GM19438 (cell line): Measurements from ENCODE around the gene CRABP2.

Source experiments
- ATAC-seq: cut with Tn5 transposase; IDR thresholded peaks from one replicate; pipeline ENCODE4 v1.9.1; 2021; ENCODE audit warnings: low read depth; ENCODE audit not compliant: unreplicated experiment

The CRABP2 gene

DNA sequence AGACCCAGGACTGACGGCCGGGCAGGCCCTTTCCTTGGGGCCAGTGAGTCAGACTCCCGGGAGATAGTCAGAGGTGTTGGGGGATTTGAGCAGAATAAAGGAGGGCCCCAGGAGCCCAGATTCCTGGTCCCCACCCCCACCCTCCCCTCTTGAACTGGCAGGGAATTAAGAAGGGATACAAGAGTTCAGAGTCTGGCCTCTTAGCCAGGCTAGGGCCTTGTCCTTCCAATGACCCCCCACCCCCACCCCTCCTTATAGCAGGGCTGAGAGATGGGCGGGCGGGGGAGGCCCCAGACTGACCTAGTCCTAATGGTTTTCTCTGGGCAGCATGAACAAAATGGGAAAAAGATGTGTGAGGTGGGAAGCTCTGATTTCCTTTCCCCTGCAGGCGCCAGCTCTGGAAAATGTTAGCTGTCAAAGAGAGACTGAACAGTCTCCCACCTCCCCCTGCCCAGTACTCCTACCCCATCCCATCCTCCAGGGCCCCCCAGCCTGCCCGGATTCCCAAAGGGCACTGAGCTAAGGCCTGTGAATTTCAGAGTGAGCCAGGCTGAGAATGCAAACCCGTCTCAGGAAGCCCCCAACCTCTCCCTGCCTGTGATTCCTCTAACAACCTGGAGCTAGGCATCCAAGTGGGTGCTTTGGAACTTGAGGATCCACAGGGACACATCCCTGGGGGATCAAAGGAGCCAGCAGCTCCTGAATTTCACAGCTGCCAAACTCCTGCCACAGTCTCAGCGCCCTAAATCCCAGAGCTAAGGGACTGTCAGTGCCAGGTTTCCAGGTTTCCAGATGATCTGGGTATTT, 5.8 kb upstream of the CRABP2 start:
- ATAC-seq: no peak

DNA sequence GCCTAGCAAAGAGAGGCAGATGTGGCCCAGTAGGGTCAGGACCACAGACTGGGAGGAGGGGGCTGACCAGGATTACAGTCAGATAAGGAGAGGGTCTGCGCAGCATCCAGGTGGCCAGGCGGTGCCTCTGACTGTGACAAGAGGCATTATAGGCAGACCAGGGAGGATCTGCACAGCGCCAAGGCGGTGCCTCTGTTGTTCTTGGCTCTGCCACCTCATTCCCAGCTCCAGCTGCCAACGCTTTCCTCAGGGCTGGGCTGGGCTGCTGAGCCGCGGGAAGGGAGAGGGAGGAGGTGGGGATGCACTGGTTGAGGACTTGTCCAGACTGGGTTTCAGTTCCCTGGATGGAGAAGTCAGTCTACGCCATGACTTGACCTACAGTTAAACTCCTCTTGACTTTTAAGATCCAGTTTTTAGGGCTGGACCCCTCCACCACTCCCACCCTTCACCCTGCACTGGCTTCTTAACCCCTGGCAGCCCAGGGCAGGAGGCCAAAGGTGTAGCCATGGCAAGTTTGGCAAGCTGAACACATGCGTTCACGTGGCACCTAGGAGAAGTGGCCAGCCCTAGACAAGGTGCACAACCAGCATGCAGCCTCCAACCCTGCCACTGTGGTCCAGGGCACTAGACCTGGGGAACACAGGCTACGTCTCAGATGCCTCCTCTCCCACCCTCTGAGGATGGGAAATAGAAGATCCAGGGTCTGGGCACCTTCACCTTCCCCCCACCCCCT, 4.5 kb upstream of the CRABP2 start:
- no peak for ATAC-seq

DNA sequence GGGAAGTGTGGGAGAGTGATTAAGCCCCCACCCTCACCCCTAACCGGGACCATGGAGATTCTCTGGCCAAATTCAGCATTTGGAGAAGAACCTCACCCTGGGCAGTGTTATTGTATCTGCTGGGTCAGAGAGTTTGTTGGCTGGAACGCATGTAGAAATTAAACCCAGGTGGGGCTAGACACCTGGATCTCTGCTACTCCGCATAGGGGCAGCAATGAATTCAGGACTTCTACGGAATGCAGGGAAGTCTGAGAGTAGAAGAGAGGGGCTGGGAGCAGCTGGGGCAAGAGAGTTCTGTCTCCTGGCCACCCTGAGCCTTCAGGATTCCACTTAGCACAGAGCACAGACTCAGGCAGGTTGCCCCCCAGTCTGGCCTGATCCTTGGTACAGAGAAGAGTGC, 3.6 kb upstream of the CRABP2 start:
- no peak for ATAC-seq

DNA sequence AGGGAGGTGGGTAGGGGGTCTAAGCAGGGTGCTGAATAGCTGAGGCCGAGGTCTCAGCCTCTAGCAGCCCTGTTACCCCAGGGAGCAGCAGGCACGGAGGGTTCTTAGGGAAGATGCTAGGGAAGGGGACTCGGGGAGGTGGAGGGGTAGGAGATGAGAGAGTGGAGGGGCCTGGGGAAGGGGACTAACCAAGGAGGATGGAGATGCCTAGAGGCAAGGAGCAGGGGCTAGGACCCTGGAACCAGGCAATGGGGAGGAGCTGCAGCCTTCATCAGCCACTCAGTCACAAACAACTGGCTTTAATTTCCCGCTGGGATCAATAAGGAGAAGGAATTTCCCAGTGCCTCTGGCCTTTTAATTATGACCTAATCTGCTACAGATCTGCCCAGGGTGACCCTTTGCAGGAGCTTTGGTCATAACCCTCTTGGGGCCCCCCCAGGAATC, 2.9 kb upstream of the CRABP2 start:
- no peak for ATAC-seq

GRCh38 chr1:156707417-156708217, 2.2 kb upstream of the CRABP2 start:
- no peak for ATAC-seq

DNA sequence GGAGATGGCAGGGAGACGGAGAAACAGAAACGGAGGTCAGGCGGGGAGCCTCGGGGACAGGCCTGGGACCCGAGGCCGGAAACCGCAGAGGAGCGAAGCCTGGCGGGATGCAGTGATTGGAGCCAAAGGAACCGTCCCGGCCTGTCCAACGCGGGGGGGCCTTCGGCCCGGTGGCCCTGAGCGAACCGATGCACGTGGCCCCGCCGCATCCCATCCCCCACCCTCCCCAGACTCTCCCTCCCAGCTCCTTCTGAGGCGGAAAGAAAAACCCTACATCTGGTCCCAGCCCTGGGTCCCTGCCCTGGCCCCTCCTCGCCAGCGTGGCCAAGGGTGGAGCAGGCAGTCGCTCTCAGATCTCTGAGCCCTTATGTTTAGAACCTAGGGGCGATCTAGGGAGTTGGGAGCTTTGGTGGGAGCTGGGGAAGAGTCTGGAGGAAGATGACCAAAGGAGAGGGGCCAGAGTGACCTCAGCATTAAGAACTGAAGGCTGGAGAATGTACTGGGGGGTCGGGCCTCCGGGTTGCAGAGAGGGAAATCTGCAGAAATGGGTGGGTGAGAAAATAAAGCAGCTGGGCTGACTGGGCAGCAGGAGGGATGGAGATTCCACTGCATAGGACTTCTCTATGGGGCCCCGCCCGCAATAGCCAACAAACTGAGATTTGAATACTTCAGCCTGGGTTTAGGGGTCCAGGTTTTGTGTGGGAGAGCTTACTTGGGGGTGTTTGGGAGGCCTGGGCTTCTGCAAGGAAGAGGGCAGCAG, 1.5 kb upstream of the CRABP2 start:
- ATAC-seq: no peak

DNA sequence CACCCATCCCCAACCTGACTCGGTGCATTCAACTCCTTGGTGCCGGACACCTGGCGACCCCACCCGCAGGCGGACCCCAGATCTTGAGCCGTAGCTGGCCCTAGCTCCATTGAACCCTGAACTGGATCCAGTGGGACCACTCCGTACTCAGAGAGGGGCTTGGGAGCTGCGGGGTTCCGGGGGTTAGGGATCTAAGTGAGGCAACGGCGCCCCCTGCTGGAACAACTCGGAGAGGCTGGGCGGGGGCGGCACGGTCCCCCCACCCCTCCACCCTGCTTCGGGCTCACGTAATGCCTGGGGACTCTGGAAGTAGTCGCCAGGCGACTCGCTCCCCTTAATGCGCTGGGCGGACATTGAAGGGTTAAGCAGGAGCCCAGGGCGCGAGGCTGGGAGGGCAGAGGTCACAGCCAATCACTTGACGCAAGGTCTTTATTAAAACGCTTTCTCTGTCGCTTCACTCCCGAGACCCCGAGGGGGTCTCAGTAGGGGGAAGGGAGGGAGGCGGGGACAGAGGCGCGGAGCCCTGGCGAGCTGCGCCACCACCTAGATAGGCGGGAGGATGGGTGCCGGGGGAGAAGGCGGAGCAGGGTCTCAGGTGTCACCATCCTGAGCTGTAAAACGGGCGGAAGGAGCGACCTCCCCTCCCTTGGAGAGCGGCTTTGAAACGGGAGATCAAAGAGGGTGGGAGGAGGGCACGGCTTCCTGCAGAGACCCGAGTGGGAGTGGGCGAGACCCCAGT, 704 bp upstream of the CRABP2 start:
- ATAC-seq: no peak

- no peak for ATAC-seq
Observed at GRCh38 chr1:156704930-156705320, 458 bp downstream of the CRABP2 start.

- no peak for ATAC-seq
Observed at GRCh38 chr1:156704166-156704711, 1.1 kb downstream of the CRABP2 start.

DNA sequence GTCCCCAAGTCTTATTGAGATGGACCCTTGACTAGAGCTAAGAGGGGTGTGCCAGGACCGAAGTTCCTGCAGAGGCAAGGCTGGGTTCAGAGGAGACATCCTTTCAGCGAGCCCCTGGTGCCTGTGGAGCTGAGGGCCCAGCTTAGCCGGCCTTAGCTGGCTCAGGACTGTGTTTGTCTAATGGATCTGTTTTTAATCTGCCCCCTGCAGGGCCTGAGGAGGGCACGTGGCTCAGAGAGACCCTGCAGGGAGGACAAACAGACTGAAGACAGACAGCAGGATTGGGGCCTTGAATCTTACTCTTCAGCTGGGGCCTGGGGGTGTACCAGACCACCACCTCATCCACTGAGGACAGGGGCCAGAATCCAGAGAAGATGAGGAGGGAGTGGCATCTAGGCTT, 1.6 kb downstream of the CRABP2 start:
- ATAC-seq: no peak

DNA sequence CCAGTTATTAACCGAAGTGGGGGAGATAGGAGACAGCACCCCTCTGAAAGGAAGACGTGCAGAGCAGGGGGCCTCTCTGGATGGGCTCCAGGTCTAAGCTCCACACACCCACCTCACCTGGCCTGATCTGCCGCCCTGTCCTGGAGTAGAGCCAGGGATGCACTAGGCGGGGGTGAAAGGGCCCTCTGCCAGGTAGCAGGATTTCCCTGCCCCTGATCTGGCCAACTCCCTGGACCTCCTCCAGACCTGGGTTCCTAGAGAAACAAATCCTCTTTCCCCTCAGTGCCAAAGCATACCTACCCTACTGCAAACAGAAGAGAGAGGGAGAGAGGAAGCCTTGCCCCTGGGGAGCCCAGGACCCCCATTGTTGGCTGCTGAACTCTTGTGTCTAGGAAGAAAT, 2.0 kb downstream of the CRABP2 start:
- no peak for ATAC-seq

GRCh38 chr1:156700736-156701531, 4.4 kb downstream of the CRABP2 start:
- ATAC-seq: no peak

DNA sequence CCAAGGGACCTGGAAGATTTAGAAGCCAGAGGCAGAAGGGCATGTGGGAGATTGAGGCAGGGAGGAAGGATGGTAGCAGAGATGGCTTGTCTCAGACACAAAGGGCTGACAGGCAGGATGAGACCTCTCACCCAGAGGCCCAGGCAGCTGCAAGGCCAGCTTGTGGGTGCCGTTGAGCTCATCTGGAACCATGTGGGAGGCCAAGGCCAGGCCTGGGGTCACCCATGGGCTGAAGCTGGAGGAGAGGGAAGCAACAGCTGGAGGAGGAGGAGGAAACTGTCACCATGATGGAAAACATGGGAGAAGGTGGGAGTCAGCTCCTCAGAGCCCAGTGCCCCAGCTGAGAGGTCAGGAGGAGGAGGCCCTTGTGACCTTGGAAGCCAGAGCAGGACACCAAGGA, 6.4 kb downstream of the CRABP2 start:
- no peak for ATAC-seq

GRCh38 chr1:156697481-156697880, 7.9 kb downstream of the CRABP2 start:
- ATAC-seq: no peak

DNA sequence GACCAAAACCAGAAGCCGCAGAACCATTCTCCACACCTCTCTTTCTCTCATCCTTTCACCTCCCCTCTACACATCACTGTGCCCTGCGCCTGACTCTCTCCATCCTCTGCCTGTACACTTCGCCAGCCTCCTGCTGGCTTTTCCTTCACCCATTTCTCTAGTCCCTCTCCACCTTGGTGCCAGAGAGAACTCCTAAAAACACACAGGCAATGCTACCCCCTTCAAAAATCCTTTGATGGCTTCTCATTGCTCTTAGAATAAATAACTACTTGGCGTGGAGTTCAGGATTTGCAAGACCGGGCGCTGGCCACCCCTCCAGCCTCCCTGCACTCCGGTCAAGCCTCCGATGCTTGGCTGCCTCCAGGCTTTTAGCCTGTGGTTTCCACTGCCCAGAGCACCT, 8.6 kb downstream of the CRABP2 start:
- ATAC-seq: no peak

DNA sequence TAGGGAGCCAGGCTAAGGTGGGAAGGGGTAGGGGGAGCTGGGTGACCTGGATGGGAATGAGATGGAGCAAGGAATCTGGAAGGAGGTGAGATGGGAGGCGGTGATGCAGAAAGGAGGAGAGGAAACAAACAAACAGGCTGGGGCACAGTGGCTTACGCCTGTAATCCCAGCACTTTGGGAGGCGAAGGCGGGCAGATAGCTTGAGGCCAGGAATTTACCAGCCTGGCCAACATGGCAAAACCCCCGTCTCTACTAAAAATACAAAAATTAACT, 10.8 kb downstream of the CRABP2 start:
- ATAC-seq: no peak

DNA sequence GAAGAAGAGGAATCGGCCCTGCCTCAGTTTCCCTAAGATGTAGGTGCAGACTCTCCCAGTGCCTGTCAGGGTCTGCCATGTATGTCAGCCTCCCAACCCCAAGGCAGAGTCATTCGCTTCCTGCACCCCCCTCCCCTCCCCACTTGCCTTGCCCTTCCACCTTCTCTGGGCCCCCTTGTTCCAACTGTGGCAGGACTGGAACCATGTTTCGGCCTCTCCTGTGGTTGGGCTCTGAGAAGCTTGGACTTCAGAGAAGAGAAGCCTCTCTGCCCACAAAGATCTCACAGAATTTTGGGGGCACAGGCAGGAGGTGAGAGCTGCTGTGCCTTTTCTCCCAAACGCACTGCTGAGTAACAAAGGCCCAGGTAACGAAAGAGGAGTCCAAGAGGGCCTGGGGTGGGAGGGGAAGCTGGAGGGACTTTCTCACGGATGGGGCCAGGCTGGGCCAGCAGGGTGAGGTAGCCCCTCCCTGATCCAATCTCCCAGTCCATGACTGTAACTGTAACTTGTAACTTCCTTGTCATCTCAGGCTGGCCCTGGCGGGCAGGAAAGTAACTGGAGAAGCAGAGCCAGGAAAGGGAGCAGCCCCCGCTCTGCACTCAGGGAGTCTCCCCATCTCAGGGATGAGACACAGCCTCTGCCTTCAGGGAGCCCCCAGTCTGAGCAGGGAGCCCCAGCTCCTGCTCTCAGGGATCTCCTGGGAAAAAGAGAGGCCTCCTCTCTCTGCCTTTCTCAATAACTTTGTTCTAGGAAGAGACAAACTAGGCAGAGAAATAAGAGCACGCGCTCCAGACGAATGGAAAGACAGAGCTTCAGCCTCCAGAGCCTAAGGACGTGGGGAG, 11.3 kb downstream of the CRABP2 start:
- ATAC-seq: no peak
